Effector memory CD8-positive, alpha-beta T cell (primary cell): Measurements from ENCODE around the gene TICRR.

ENCODE experiments used
- ATAC-seq: fragments of 150-1000 bp; cut with Tn5 transposase; replicated peaks from 2 replicates; pipeline ENCODE4 v1.10.0; 2021; ENCODE audit warnings: mild to moderate bottlenecking, moderate library complexity
- DNase-seq, 3 experiments: peaks; one replicate each; pipeline ENCODE4 v3.0.0; 2021
- H3K27ac Mint-ChIP-seq, 2 donors: one replicate each; pipeline ENCODE4 v1.8.0; 2022; ENCODE audit warnings: mild to moderate bottlenecking in 2 of 2, mixed read lengths in 2 of 2, moderate library complexity in 2 of 2
- H3K27me3 Mint-ChIP-seq, 2 donors: one replicate each; pipeline ENCODE4 v1.8.0; 2022; ENCODE audit warnings: mixed read lengths in 2 of 2
- H3K36me3 Mint-ChIP-seq: one replicate; pipeline ENCODE4 v1.8.0; 2022; ENCODE audit warnings: mild to moderate bottlenecking, moderate library complexity, mixed read lengths; ENCODE audit not compliant: insufficient read depth
- H3K4me1 Mint-ChIP-seq, 2 donors: one replicate each; pipeline ENCODE4 v1.8.0; 2022; ENCODE audit warnings: low read depth in 2 of 2, mixed read lengths in 2 of 2
- H3K4me3 Mint-ChIP-seq, 2 donors: one replicate each; pipeline ENCODE4 v1.8.0; 2022; ENCODE audit warnings: mild to moderate bottlenecking in 2 of 2, mixed read lengths in 2 of 2, moderate library complexity in 2 of 2
- H3K9me3 Mint-ChIP-seq, 2 donors: one replicate each; pipeline ENCODE4 v1.8.0; 2022; ENCODE audit warnings: mixed read lengths in 2 of 2

TICRR gene

DNA sequence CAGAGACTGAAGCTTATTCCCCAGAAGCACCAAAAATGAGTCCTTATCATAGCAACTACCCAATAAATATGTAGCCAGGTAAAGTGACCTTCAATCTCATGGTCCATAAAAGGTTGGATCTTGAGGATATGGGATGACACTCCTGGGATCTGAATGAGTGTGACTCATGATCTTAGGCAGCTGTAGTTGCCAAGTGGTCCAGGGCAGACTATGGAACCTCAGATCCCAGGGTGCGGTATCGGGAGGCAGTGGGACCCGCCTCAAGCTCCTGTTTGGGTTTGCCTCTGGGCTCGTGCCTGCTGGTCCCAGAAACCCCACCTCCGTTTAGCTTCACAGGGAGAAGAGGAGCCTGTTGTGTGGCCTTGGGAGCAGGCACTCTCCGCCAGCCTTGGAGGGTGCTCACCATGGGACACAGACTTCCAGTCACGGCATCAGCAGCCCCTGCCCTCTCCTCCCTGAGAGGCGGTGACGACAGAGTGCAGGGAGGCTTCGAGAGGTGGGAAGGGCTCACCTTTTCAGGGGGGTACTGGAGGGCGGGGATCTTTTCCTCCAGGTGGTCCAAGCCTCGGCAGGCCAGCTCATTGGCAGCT, 95.8 kb downstream of the TICRR start:
- H3K4me1 Mint-ChIP-seq = no peaks in the 10 kb centered on the region
- DNase-seq = no peak
- no peaks in the 10 kb centered on the region for H3K36me3 Mint-ChIP-seq
- H3K9me3 Mint-ChIP-seq = no peaks in the 10 kb centered on the region
- no peak for ATAC-seq
- peaks cover 4 to 36% of the 10 kb centered on the region in 2 donors for H3K27me3 Mint-ChIP-seq
- H3K27ac Mint-ChIP-seq = no peak overlapping the region
- H3K4me3 Mint-ChIP-seq = no peak overlapping the region

DNA sequence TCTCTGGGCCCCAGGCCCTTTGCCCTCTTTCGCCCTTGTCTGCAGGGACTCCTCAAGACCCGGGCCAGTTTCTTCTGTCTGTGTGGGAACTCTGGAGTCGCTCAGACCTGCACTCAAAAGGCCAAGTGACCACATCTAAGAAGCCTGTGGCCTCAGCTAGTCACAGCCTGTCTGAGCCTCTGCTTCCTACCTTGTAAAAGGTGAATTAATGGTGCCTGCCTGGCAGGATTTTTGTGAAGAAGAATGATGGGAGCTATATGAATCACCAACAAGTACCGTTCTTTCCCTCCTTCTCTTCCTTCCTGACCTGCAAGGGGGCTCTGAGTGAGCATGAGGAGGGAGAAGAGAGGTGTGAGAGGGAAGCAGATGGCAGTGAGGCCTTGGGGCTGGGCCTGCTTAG, 96.4 kb downstream of the TICRR start:
- DNase-seq = no peak
- H3K4me1 Mint-ChIP-seq = no peaks in the 10 kb centered on the region
- H3K36me3 Mint-ChIP-seq = no peaks in the 10 kb centered on the region
- no peaks in the 10 kb centered on the region for H3K9me3 Mint-ChIP-seq
- no peak overlapping the region for H3K27ac Mint-ChIP-seq
- no peak overlapping the region for H3K4me3 Mint-ChIP-seq
- no peak for ATAC-seq
- peaks cover 4 to 29% of the 10 kb centered on the region in 2 donors for H3K27me3 Mint-ChIP-seq

DNA sequence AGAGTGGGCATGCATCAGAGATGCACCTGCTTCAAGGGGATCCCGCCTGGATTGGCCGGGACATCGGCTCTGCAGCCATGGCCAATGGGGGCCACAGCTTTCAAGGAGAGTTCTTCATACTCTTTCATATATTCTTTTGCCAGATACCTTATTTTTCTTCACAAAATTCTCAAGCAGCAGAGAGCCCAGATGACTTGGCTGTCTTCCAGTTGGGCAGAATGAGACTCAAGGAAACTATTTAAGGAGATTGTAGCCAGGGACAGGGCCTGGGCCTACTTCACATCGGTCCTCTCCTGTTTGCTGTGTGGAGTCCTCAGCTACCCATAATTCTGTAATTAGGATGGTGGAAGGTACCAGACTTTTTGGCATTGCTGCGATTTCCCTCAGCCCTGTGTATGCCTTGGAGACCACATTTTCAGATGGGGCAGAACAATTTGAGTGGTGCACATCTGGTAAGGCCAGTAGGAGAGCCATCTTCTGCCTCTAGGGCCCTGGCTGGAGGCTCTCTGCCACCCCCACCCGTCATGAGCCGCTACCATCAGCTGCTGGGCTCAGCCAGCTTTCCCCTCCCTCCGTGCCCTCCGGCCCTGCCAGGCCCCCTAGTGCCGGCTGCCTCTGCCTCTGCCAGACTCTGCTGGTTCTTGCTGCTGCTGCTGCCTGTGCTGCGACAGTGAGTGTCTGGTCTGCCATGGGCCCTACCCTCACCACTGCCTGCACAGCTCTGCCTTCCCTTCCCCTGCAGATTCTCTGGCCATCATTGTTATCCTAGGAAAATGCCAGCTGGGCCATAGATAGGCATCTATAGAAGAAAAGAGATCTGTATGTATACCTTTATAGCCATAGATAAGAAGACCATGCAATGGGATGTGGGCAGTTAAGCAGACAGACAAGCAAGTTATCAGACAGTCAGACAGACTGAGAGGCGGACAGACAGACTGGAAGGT, 97.2 kb downstream of the TICRR start:
- Mint-ChIP-seq H3K4me1 (no peaks in the 10 kb centered on the region), H3K36me3 (no peaks in the 10 kb centered on the region), H3K4me3 (no peak overlapping the region), H3K27ac (no peak overlapping the region), H3K27me3 (peaks cover 3 to 21% of the 10 kb centered on the region in 2 donors), H3K9me3 (no peaks in the 10 kb centered on the region)
- DNase-seq (no peak), ATAC-seq (no peak)

DNA sequence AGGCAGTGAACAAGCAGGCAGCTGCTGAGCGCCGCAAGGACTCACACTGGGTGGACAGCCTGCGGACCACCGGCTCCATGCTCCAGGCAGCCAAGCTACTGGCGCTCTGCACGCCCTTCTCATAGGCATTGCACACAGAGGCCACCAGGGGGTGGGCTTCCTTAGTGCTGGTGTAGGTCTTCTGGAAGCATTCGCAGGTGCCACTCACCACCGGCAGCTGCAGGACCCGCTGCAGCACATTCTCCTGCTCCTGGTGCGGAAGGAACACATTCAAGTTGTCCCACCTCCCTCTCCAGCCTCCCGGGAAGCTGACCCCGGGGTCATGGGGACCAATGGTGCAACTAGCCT, 97.9 kb downstream of the TICRR start:
- Mint-ChIP-seq H3K9me3 (no peaks in the 10 kb centered on the region), H3K36me3 (no peaks in the 10 kb centered on the region), H3K27me3 (peaks cover 0 to 15% of the 10 kb centered on the region in 2 donors), H3K27ac (no peak overlapping the region), H3K4me3 (no peak overlapping the region), H3K4me1 (no peaks in the 10 kb centered on the region)
- no peak for DNase-seq
- no peak for ATAC-seq

DNA sequence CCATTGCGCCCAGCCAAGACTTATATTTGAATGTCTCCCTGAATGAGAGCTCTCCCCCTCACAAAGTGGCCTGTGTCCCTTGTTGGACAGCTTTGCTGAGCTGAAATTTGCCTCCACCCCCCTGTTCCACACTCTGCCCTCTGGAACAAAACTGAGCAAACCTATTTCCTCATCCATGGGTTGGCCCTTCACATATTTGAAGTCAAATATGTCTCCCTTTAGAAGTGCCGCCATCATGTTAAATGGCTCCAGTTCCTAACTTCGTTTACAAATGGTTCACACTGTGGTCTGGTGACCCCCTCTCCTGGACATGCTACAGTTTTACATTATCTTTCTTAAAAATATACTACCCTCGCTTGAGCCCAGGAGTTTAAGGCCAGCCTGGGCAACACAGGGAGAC, 99.3 kb downstream of the TICRR start:
- Mint-ChIP-seq H3K4me1 (no peaks in the 10 kb centered on the region), H3K4me3 (no peak overlapping the region)
- no peak for ATAC-seq

DNA sequence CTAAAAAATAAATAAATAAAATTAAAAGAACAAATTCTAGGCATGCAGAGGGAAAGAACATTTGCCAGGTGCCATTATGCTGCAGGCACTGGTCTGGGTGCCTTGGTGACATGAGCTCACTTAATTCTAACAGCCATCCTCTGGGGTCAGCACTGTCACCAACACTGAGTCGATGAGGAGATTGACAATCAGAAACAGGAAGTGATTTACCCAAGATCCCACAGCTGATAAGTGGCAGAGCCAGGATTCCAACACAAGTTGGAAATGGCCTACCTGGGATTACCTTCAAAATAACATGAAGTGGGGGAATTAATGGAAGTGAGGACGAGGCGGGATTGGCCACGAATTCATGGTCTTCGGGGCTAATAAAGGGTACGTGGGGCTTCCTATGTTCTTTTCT, 100.3 kb downstream of the TICRR start:
- DNase-seq (no peak), ATAC-seq (no peak)
- Mint-ChIP-seq H3K4me3 (no peak overlapping the region), H3K9me3 (no peaks in the 10 kb centered on the region), H3K27me3 (peaks cover 0 to 9% of the 10 kb centered on the region in 2 donors), H3K36me3 (no peaks in the 10 kb centered on the region), H3K4me1 (no peaks in the 10 kb centered on the region), H3K27ac (no peak overlapping the region)

More for the DNA sequence above, 99.3 kb downstream of the TICRR start:
- Mint-ChIP-seq H3K9me3 (no peaks in the 10 kb centered on the region), H3K27ac (peak overlapping the region in 1 of 2 donors; percentile 36), H3K27me3 (peaks cover 0 to 9% of the 10 kb centered on the region in 2 donors), H3K36me3 (no peaks in the 10 kb centered on the region)
- DNase-seq = no peak

DNA sequence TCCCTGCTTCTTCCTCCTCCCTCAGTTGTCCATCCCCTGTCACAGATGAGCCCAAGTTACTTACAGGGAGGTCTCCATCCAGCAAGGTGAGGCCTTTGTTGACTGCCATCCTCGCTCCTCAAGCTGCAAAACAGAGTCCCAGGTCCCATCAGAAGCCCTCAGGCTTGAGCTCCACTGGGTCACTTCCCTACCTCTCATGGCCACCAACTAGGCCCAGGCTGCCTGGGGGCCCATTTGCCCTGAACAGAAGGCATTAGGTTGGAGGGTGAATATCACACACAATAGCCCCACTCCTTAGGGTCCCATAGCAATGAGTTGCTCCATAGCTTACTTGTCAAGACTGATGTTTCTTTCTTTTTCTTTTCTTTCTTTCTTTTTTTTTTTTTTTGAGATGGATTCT, 102.1 kb downstream of the TICRR start:
- no peak overlapping the region for H3K4me3 Mint-ChIP-seq
- no peaks in the 10 kb centered on the region for H3K36me3 Mint-ChIP-seq
- H3K4me1 Mint-ChIP-seq = no peaks in the 10 kb centered on the region
- H3K9me3 Mint-ChIP-seq = no peaks in the 10 kb centered on the region
- no peak overlapping the region for H3K27ac Mint-ChIP-seq
- no peak for ATAC-seq
- DNase-seq = no peak
- peaks cover 0 to 9% of the 10 kb centered on the region in 2 donors for H3K27me3 Mint-ChIP-seq
